Transverse colon (tissue), 4 donors: ENCODE results near the gene PDE6A.

ENCODE experiments used
- EP300 ChIP-seq: sonication (generic); formaldehyde crosslinking; IDR thresholded peaks from one replicate; pipeline ENCODE4 v1.6.1; 2017; ENCODE audit warnings: antibody characterized with exemption, low read depth
- POLR2A ChIP-seq: fragments of 450-650 bp; IDR thresholded peaks from one replicate; pipeline ENCODE4 v1.6.1; 2016; ENCODE audit warnings: antibody characterized with exemption, mild to moderate bottlenecking, moderate library complexity
- POLR2AphosphoS5 ChIP-seq, 3 donors: sonication (generic); formaldehyde crosslinking; IDR thresholded peaks; one replicate each; pipeline ENCODE4 v1.6.1; 2016; ENCODE audit warnings: antibody characterized with exemption in 3 of 3
- TF ChIP-seq, protein P1 (sequence below), 5 experiments: fragments of 200-600 bp in 3 of 5; fragments of 450-650 bp in 2 of 5; sonication (generic) in 3 of 5; IDR thresholded peaks; 1 replicate in 2 of 5; 2 replicates in 3 of 5; pipeline ENCODE4 v1.5.1; 2016 to 2017; ENCODE audit warnings: antibody characterized with exemption in 5 of 5, inconsistent platforms in 3 of 5, mild to moderate bottlenecking in 2 of 5, moderate library complexity in 1 of 5

DNA sequence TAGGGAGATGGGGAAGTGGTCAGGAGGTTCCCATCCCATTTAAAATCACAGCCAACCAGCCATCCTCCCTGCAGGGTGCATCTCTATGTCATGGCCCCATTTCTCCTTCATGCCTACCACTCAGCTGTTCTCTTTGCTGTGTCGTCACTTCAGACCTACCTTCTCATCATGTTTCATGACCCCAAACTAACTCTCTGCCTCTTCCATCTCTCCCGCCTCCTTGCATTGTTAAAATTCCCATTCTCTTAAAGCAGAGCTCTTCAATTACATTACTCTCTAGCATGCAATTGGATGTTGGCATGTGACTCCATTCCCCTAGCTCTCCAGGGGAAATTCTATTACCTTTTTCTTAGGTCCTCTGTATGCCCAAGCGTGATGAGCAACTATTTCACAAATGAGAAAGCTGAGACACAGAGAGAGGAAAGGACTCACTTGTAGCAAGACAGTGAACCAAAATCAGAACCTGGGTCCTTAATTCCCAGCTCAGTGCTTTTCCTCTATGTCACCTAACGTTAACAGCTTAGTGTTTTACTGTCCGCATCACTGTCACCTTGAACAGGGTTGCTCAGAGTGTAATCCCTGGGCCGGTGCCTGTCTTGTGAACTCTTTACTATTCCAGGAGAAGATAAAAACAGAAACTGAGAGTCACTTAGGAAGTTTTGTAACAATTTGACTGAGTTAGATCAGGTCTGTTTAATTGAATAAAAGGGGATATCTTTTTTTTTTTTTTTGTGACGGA is 28.1 kb downstream of the PDE6A start:
- TF ChIP-seq, protein P1, sequence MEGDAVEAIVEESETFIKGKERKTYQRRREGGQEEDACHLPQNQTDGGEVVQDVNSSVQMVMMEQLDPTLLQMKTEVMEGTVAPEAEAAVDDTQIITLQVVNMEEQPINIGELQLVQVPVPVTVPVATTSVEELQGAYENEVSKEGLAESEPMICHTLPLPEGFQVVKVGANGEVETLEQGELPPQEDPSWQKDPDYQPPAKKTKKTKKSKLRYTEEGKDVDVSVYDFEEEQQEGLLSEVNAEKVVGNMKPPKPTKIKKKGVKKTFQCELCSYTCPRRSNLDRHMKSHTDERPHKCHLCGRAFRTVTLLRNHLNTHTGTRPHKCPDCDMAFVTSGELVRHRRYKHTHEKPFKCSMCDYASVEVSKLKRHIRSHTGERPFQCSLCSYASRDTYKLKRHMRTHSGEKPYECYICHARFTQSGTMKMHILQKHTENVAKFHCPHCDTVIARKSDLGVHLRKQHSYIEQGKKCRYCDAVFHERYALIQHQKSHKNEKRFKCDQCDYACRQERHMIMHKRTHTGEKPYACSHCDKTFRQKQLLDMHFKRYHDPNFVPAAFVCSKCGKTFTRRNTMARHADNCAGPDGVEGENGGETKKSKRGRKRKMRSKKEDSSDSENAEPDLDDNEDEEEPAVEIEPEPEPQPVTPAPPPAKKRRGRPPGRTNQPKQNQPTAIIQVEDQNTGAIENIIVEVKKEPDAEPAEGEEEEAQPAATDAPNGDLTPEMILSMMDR (IDR thresholded peaks at IDR 0.05): no peak
- TF ChIP-seq POLR2AphosphoS5 (IDR thresholded peaks at IDR 0.05) (no peak), POLR2A (no peak), EP300 (no peak)
